HG03025 (cell line): ENCODE measurements around the gene FAM89A.

ENCODE experiments used
- ATAC-seq: cut with Tn5 transposase; IDR thresholded peaks from one replicate; pipeline ENCODE4 v1.9.1; 2021; ENCODE audit warnings: mild to moderate bottlenecking, moderate library complexity; ENCODE audit not compliant: unreplicated experiment, low FRiP score

The FAM89A gene

GRCh38 chr1:230972855-230973271 is 67.2 kb downstream of the FAM89A start:
- ATAC-seq: peak; percentile 65

- no peak for ATAC-seq
These were observed 68.3 kb downstream of the FAM89A start for GRCh38 chr1:230971771-230972170.

- ATAC-seq: no peak
These were observed 69.6 kb downstream of the FAM89A start for GRCh38 chr1:230970432-230970831.
